ENCODE measurements around the gene TRMT61A.

Gene TRMT61A

DNA sequence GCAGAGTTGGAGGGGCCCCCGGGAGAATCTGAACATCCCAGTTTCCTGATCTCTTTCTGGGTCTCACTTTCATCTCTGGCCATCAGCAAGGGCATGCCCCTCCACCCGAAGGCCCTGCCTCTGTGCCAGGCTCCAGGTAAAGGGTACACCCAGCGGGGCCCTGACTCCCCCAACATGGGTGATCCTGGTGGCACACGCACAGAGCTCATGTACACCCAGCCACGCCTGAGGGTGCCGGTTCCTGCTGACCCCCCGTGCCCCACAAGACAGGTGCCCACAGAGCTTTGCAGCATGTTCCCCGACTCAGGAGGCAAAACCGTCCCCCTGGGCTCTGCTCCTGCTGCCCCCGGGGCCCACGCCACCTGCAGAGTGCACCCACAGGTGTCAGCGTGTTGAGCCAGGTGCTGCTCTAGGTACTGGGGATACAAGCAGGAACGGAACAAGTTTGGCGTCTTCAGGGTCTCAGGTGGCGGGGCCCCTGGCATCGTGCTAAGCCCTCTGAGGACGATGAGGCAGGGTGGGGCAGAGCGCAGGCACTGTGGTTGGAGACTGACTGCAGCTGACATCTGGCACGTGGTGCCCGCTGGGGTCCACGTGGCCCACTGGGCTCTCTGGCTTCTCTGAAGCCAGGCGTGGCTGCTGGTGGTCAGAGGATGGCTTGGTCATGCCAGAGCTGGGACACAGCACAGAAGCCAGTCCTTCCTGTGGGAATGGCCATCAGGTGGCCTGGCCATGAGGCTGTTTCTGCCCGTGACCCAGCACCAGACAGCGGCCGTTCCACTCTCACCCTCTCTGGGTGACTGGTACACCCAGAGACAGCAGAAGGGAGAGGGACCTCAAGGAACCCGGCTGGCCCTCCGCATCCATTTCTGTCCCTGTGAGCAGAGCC lies 19.7 kb downstream of the TRMT61A start:
- DNase-seq = no peak

DNA sequence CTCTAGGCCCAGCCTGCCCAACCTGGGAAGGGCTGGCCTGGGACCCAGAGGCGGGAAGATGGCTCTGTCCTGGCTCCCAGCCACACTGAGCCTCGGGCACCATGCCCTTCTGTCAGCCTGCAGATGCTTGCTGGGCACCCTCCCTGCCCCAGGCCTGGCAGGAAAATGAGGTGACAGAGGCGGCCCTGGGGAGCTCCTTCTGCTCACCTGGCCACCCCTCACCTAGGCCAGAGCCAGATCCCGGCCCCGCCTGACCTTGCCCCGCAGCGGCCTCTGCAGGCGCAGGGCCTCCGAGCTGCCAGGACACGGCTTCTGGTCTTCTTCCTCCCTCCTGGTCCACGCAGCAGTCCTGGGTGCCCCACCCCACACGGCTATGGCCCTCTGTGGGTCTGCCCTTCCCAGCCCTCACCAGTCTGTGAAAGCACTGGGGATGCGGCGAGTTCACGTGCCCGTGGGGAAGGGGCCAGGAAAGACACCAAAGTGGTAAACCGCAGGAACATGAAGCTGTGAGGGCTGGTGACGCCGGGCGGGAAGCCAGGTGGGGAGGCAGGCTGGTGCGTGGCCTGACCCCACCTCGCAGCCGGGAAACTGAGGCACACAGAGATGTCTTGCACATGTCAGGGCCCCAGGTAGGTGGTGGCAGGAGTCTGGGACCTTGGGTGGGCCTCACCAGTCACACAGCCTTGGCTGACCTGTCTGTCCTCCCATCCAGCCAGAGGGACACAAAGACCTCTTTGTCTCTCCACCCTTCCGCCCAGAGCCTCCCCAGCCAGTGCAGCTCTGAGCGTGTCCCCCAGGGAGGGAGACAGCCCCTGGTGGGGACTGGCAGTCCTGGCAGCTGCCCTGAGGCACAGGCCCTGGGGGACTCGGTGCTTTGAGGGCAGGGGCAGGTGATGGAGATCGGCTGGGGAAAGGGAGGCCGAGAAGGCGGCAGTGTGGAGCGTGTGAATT lies 20.6 kb downstream of the TRMT61A start:
- no peak for DNase-seq

DNA sequence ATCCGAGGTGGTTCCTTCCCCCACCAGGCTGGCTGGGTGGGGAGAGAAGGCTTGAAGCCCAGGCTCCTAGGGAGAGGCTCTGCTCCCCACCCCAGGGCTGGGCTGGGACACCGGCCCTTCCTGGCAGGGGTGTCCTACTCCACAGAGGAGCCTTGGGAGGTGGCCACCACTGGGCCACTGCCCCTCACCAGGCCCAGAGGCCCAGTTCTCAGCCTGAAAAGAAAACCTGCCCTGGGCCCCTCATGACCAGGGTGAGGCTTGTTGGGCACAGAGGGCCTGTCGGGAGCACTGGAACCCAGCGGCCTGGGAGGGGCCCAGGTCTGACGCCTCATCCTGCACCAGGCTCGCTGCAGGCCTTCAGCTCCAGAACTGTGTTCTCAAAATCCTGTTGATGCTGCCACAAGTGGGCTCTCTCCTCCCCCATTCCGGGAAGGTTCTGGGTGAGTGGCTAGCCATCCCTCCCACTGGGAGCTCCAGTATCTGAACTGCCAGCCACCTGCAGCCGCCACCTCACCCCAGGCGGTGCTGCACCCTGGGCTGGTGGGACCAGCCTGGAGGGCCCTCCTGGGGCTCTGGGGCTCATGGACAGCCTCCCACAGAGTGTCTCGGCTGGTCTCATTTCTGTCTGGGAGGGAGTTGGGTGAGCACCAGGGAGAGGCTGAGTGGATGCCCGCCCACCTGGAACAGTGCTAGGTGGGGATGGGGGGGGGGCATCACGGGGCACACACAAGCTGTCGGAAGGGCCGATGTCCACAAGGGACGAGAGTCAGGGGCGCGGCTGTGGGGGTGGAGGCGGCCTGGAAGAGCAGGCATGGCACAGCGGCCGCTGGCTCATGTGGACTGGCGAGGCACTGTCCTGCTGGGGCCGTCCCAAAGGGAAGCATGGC lies 21.7 kb downstream of the TRMT61A start:
- peak; percentile 90 for DNase-seq

DNA sequence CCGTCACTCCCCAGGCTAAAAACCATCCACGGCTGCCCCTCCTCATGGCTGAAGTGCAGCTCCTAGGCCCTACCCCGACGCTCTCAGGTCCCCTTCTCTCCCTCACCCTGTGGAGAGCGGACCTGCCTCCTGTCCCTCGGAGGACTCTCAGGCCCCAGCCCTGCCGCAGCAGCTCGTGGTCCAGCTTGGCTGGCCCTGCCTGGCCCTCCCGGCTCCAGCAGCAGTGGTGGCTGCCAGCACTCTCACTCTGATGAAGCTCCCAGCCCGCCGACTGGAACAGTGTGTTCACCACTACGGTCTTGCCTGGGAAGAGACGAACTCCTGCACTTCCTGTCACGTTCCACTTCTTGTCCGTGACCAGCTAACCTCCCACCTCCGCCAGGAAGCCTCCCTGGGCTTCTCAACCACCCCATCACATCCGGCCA lies 22.4 kb downstream of the TRMT61A start:
- DNase-seq = no peak

DNA sequence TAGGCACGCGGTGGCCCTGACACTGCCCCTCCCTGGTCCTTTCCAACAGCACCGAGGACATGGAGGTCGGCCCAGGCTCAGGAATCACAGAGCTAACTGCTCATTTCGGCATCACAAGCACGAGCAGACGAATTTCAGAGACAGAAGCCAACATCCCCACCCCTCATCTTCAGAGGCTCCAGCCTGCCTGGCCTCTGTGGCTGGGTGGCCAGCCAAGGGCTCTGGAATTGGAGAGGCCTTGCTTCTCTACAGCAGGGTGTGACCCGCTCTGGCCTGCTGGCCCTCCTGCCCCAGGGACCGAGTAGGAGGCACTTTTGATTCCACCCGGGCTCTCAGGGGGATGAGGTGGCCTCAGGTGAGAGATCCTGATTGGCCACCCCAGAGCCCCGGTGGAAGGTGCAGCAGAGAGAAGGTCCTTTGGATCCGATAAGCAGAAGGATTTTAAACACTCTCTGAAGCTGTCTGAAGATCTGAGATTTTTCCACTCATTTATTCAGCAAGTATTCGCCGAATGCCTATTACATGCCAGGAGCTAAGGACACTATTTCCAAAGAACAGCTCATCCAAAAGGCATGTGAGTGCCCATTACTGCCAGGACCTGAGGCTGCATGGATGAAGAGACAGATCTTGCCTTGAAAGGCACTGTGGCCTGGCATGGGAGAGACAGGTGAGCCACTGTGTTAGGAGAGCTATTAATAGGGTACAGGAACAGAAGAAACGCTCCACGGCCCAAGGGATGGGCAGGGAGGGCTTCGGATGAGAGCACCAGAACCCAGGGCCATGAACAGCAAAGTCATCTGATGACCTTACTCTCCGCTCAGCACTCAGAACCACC lies 23.2 kb downstream of the TRMT61A start:
- no peak for DNase-seq

DNA sequence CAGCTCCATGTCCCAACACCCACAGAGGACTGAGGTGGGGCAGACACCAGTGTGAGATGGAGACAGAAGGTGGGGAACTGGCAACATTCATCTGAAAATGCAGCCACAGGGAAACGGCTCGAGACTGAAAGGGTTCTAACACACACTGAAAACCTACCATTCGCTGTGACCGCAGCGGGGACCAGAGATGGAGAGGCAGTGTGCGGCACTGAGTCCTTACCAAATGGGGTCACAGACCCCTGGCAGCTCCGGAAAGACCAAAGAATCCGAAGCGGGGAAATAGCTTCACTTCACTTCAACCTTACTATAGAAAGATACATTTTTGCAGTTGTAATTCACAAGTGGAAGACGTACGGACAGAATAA lies 23.8 kb downstream of the TRMT61A start:
- no peak for DNase-seq

DNA sequence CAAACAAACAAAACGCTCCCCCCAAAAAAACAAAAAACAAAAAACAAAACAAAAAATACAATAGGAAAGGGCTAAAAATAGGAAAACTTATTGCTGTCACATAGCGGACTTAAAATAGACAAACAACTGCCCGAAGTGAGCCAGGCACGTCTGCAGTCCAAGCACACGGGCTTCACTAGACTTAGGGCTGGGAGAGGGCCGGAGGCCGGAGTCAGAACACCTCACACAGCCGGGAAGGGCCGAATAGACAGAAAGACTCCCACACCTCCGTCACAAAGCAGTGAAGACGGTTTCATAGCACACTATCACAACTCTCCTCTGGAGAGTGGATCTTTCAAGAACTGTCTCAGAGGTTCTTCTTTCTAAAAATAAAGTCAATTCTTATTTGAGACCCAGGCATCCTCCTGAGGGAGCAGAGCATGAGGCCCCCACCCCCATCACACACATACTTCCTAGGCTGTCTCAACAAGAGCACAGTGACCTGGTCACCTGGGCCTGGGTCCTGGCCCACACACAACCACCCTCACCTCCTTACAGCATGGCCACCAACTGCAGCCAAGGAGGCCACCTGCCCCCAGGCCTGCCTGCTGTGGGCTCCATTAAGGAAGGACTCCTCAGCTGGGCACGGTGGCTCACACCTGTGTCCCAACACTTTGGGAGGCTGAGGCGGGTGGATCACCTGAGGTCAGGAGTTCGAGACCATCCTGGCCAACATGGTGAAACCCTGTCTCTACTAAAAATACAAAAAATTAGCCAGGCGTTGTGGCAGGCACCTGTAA lies 26.8 kb downstream of the TRMT61A start:
- no peak for DNase-seq

DNA sequence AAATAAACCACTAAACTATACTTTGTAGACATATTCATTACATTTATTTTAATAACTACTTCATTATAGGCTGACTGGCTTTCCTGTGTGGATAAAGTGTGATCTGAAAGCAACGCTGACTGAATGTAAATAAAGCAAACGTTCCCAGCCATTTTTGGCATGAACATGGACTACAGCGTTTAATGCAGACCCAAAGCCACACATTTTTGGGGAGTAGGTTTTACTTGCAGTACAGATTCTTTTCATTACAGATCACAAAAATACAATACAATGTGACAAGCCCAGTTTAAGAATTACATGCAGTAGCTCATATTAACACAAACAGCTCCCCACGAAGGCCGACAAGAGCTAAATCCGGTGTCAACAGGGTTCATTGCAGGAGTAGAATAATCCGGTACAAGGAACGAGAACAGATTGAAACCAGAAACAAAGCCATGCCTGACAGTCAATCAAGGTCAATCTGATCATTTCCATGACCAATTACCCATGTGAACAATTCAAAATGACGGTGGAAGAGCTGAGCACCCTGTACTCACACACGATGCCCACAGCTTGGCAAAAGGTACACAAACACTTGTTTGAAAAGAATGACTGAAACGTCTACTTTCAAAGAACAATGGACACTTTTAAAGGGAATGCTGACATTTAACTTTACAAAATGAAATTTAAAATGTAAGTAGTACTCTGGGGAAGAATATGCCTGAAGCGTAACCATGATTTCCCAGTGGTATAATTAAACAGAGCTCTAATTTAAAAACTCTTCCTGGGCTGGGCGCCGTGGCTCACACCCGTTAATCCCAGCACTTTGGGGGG lies 28.2 kb downstream of the TRMT61A start:
- no peak for DNase-seq

DNA sequence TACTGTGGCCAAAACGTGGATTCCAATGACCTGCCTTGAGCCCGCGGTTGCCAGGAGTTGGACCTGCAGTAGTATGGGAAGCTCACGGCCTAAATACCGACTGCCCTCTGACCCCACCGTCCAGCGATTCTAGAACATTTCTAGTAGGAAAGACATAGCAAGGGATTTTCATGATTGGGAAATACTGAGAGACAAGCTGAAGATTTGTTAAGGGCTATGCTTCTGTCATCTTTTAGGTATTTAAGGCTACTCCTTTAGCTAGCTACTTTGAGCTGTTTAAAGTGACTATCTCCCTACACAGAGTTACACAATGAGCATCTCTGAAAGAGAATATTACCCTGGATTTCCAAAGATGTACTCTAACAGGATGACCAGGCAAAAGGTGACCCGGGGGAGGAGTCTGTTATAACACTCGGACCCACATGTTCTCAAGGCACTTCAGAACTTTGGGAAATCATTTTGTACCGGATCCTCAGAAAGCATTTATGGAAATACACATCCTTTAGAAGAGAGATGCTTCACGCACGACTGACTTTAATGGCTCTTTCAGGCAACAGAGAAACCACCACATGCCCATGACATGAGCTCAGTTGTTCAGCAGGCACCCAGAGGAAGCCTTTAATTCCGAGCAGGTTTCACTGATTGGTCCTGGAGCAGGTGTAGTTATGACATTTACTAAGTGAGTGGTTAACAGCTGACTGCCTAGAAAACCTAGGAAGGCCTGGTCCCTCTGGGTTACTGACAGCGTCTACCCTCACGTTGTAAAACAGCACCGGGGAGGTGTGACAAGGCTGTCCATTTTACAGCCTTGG lies 29.3 kb downstream of the TRMT61A start:
- DNase-seq = peak; percentile 89

DNA sequence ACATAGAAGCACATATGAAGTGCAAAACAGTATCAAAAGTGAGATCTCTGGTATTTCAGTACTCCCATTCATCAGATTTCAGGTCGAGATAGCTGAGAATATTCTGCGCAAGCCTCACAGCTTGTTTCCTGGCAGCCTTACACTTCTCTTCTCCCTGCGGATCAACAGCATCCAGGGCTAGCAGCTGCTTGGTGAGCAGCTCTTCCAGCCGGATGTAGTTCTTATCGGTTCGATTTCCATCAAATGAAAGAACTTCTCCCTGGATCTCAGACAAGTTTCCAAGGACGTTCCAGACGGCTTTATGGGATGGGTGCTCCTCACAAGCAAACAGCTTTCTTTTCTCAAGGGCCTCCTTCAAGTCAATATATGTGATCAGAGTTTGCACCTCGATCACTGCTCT lies 30.8 kb downstream of the TRMT61A start:
- DNase-seq = no peak

DNA sequence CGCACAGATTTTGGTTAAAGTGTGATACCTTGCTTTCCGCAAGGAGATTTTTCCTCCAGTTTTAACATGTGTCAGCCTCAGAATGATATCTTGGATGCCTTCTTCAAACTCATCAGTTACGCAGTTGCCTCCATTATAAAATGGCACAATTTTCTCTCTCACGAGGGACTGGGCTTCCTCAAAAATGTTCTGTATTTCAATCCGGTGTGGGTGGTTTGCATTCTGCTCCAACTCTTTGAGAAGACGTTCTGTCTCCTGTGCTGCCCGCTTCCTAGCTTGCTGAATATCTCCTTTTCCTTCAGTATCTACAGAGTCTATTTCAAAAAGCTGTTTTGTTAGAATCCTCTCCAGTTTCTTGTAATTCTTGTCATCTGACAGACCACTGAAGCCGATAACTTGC lies 31.7 kb downstream of the TRMT61A start:
- DNase-seq = no peak

DNA sequence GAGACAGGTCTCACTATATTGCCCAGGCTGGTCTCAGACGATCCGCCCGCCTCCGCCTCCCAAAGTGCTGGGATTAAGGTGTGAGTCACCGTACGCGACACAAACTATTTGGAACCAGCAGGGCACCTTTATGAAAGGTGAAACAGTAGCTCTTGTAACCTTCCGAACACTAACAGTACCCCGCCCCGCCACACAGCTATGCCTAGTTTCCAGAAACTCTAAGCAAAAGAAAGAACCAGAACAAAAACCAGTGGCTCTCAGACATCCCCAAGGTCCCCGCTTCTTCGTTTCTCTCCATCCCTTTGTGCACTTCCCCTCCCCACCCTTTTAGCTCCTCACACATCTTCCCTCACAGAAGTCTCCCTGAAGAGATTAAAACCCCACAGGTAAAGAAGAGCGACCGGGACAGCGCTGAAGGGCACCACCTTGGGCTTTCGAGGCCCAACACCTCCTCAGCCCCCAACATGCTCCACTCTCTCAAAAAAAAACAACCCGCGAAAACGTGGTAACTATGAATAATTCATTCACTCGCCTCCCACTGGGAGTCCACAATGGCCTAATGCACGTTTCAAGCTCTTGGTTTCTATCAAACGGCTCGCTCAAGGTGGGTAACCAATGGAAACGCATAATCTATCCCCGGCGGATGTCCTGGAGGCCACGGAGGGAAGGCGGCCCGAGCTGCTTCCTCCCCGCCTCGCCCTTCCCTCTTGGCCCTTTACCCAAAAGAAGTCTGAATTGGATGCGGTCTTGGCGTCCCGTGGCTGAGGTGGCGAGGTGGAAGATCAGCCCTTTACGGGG lies 32.6 kb downstream of the TRMT61A start:
- peak; percentile 31 for DNase-seq

DNA sequence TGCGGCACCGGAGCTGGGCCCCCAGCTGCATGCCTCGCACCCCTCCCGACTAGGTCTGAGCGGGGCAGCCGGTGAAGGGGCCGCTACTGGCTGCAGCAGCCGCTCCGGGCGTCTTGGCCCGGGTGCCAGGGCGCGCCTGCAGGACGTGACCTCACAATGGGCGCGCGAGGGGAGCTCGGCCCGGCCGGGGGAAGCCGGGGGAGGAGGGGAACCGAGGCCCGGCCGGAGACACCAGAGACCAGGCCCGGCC lies 33.1 kb downstream of the TRMT61A start:
- DNase-seq = no peak

DNA sequence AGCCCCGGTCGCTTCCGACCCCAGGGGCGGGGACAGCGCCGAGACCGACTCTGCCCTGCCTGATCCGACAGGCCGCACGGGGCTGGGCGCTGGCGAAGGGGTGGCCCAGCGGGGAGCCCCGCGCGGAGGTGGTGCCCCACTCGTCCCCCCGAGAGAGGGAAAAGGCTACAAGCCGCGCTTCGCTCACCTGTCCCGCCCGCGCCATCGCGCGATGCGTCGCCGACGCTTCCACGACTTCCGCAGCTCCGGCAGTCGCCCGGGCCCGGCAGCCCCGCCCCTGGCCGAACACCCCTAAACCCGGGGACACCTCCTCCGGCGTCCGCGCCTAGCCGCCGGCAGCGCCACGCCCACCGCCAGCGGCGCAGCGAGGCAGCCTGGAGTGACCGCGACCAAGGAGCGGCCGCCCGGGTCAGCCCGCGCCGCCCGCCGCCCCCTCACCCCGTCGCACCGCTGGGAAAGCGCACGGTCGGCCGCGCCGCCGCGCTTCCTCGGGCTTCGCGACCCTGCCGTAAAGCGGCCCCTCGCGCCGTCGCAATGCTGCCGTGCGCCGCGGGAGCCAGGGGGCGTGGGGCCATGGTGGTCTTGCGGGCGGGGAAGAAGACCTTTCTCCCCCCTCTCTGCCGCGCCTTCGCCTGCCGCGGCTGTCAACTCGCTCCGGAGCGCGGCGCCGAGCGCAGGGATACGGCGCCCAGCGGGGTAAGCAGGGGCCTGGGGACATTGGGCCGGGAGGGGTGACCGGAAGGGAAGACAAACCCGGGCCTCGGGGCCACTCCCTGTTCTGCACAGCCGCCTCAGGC lies 33.6 kb downstream of the TRMT61A start, which contains the start of the genes BAG5 and COA8:
Gene BAG5 (minus strand): TSS at position 229 of the 797 bp plus-strand sequence. CDS start 1,493 bp downstream, outside the sequence.
Gene COA8 (plus strand): TSS at position 532 of the 797 bp plus-strand sequence. CDS start 42 bp downstream, at position 574.
- peak; percentile 67 for DNase-seq

DNA sequence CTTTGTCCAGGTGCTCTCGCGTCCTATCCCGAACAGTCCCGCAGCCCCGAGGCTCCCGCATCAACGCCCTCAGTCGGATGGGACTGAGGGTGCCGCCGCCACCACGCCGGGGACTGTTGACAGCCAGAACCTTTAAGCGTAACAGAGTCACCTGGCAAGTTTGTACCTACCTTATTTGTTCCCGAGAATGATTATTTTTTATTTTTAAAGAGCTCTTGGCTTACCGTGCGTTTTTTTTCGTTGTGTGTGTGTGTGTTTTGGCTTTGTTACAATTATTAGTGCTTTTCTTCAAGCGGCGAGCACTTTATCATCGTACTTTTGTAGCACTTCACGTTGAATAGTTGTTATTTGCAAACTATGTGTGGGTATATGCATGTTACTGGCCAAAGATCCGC lies 34.2 kb downstream of the TRMT61A start:
- DNase-seq = no peak

DNA sequence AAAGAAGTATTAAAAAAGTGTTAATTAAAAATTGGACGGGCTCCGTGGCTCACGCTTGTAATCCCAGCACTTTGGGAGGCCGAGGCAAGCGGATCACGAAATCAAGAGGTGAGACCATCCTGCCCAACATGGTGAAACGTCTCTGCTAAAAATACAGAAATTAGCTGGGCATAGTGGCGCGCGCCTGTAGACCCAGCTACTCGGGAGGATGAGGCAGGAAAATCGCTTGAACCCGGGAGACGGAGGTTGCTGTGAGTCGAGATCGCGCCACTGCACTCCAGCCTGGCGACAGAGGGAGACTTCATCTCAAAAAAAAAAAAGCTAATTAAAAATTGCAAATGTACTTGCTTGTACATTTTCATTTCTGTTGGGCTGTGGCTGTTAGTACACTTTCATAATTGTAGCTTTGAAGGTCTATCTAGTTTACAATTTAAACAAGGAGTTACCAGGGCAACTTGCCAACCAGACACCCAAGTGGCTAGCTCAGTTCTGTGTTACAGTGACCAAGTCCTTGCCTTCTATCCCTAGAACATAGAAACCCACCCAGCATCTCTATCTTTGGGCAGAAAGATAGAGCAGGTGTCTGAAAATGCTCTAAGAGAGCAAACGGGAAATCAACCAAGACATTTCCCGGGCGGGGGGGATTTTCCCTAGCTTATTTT lies 35.0 kb downstream of the TRMT61A start:
- DNase-seq = no peak

DNA sequence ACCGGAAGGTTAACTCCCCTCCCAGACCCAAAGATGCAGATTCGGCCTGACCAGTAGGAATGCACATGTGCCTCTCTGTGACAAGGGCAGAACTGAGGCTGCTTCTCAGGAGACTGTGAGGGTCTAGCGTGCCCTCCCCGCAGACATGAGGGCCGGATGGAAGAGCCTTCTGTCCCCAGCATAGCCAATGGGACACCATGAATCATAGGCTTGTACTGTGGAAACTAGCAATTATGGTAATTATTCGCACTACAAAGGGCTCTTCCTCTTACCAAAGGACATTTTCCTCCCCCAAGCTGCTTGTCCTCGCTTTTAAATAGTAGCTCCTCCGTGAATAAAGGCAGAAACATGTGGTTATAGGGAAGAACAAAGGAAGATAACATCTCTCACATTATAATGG lies 40.0 kb downstream of the TRMT61A start:
- DNase-seq = no peak

All from NCI-H2107 (cell line).